PC-9 (cell line): ENCODE results near the gene RNF130. TPM values are rescaled to one million over a fixed set of nuclear protein-coding genes. Genes with fewer than 3 reads are reported as not detected.
A peak's percentile ranks its signal among the peaks of the same experiment; 100 is the strongest.

Source experiments
- BruUV-seq: library from RNA; stranded (reverse); fragments of 400-500 nt; replicated peaks from 2 replicates; lab custom pipeline; 2021; lab: Mats Ljungman, UMichigan
- CTCF ChIA-PET: fragments of 300-600 bp; sonication (Branson Sonifier 250); formaldehyde crosslinking; loops from one replicate; lab custom pipeline; 2022; ENCODE audit warnings: antibody characterized with exemption; lab: Charles Lee
- POLR2A ChIA-PET: fragments of 300-600 bp; sonication (Branson Sonifier 250); formaldehyde crosslinking; loops from one replicate; lab custom pipeline; 2022; ENCODE audit warnings: antibody characterized with exemption; ENCODE audit not compliant: unreplicated experiment; lab: Charles Lee
- DNase-seq, 2 experiments: peaks; one replicate each; pipeline versions ENCODE4 v3.0.0 to v3.0.0-alpha.2; 2015 to 2022; ENCODE audit warnings: mixed read lengths in 1 of 2
- H2AFZ ChIP-seq: fragments of 200-600 bp; sonication (generic); 2 replicates; pipeline ENCODE4 v1.8.1; 2017; ENCODE audit warnings: antibody characterized with exemption
- H3F3A ChIP-seq: fragments of 200-600 bp; sonication (generic); 2 replicates; pipeline ENCODE4 v1.8.1; 2017; ENCODE audit warnings: antibody characterized with exemption, mild to moderate bottlenecking, low read depth; ENCODE audit not compliant: insufficient read depth
- H3K27ac ChIP-seq: fragments of 200-600 bp; sonication (generic); 2 replicates; pipeline ENCODE4 v1.6.1; 2016; ENCODE audit warnings: mixed run types
- H3K27me3 ChIP-seq: fragments of 200-600 bp; sonication (generic); 2 replicates; pipeline ENCODE4 v1.6.1; 2016; ENCODE audit warnings: low read depth, mixed run types; ENCODE audit not compliant: insufficient read depth
- H3K36me3 ChIP-seq: fragments of 200-600 bp; sonication (generic); 2 replicates; pipeline ENCODE4 v1.6.1; 2016; ENCODE audit warnings: low read depth, mixed run types
- H3K4me1 ChIP-seq: fragments of 200-600 bp; sonication (generic); replicated peaks from 2 replicates; pipeline ENCODE4 v1.6.1; 2016; ENCODE audit warnings: mixed run types; ENCODE audit not compliant: insufficient read depth
- H3K4me2 ChIP-seq: fragments of 200-600 bp; sonication (generic); 2 replicates; pipeline ENCODE4 v1.6.1; 2017; ENCODE audit warnings: mixed run types
- H3K4me3 ChIP-seq: fragments of 200-600 bp; sonication (generic); 2 replicates; pipeline ENCODE4 v1.6.1; 2016; ENCODE audit warnings: mixed run types
- H3K79me2 ChIP-seq: fragments of 200-600 bp; sonication (generic); 2 replicates; pipeline ENCODE4 v1.6.1; 2017; ENCODE audit warnings: low read depth, mixed run types
- H3K9me2 ChIP-seq: fragments of 200-600 bp; sonication (generic); 2 replicates; pipeline ENCODE4 v1.8.1; 2017; ENCODE audit warnings: mild to moderate bottlenecking; ENCODE audit not compliant: insufficient read depth
- H3K9me3 ChIP-seq: fragments of 200-600 bp; sonication (generic); 2 replicates; pipeline ENCODE4 v1.8.1; 2016; ENCODE audit warnings: low read depth; ENCODE audit not compliant: insufficient read depth
- H4K20me1 ChIP-seq: fragments of 200-600 bp; sonication (generic); 2 replicates; pipeline ENCODE4 v1.8.1; 2017; ENCODE audit not compliant: insufficient read depth
- EZH2 ChIP-seq: fragments of 200-600 bp; sonication (generic); IDR thresholded peaks from 2 replicates; pipeline ENCODE4 v1.8.0; 2017; ENCODE audit warnings: antibody characterized with exemption, low read depth
- intact Hi-C: fragments of 100-400 bp; cut with micrococcal nuclease; formaldehyde crosslinking; loops from one replicate; pipeline ENCODE4 v1.10.0; 2022; ENCODE audit not compliant: unreplicated experiment
- total RNA-seq: library from RNA; stranded (reverse); gene quantifications from 2 replicates; pipeline ENCODE4 v1.2.3, GENCODE V29; 2021
- TF ChIP-seq, protein P1 (sequence below): fragments of 200-600 bp; sonication (generic); conservative IDR thresholded peaks from 2 replicates; pipeline ENCODE4 v1.6.1; 2017; ENCODE audit warnings: mixed run types, antibody characterized with exemption, mild to moderate bottlenecking, moderate library complexity

The RNF130 gene
- total RNA-seq, 1 experiment from 2014 or later = 49.6 TPM

DNA sequence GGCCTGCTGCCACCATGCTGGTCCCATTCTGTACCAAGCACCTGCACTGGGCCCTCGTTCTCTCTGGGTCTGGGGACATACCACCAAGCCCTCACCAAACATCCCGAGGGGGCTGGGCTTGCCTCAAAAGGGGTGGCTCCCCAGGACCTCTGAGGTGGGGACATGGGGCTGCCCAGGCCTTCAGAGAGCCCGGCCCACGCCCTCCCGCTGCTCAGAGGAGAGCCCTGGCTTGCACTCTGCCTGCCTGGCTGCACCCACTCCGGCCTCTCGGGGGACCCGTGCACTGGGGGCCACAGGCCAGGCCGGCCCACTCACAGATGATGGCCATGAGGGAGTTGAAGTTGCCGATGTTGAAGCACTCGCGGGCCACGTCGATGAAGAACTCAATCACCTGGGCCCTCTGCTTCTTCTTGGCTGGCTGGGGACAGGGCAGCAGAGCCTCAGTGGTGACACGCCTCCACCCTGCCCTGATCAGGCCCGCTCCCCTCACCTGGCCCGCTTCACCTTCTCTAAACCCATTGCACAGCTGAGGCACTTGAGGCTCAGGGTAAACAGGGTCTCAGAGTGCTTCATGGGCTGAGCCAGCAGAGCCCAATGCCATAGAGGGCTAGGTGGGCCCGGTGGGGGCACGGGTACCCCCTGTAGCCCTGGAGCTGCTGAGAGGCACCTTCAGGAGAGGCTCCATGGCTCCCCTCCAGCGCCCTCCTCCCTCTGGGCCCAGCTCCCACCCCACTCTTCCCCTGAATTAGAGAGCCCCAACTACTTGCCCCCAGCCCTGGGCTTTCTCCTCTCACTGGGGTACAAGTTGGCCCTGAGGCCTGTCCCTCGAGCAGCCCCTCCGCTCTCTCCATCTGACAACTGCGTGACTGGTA is 47.7 kb upstream of the RNF130 start:
- no peaks in the 10 kb centered on the region for H3K36me3 ChIP-seq
- no peak overlapping the region for H3K4me3 ChIP-seq
- intact Hi-C loops = loop anchor here (5.0 kb wide), 1 partner anchor 88 kb away; the partner anchor contains the start of gene RASGEF1C
- POLR2A ChIA-PET = no interaction called here
- H3K4me1 ChIP-seq = no peaks in the 10 kb centered on the region
- no peaks in the 10 kb centered on the region for H3K9me3 ChIP-seq
- no peak overlapping the region for H2AFZ ChIP-seq
- H3F3A ChIP-seq = peaks cover 4% of the 10 kb centered on the region; the same call in 1 of the 2 replicates
- CTCF ChIA-PET = interaction anchor here (0.6 kb wide), 1 partner anchor 1014 kb away, joined by 3 read pairs; no protein-coding TSS in a partner anchor
- H3K79me2 ChIP-seq = no peaks in the 10 kb centered on the region
- no peak for TF ChIP-seq EZH2
- TF ChIP-seq, protein P1, sequence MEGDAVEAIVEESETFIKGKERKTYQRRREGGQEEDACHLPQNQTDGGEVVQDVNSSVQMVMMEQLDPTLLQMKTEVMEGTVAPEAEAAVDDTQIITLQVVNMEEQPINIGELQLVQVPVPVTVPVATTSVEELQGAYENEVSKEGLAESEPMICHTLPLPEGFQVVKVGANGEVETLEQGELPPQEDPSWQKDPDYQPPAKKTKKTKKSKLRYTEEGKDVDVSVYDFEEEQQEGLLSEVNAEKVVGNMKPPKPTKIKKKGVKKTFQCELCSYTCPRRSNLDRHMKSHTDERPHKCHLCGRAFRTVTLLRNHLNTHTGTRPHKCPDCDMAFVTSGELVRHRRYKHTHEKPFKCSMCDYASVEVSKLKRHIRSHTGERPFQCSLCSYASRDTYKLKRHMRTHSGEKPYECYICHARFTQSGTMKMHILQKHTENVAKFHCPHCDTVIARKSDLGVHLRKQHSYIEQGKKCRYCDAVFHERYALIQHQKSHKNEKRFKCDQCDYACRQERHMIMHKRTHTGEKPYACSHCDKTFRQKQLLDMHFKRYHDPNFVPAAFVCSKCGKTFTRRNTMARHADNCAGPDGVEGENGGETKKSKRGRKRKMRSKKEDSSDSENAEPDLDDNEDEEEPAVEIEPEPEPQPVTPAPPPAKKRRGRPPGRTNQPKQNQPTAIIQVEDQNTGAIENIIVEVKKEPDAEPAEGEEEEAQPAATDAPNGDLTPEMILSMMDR = no peak
- BruUV-seq = no TSS peak
- H3K4me2 ChIP-seq = no peak overlapping the region
- no peaks in the 10 kb centered on the region for H4K20me1 ChIP-seq
- DNase-seq = peak in 1 of 2 experiments; percentile 19
- H3K9me2 ChIP-seq = no peaks in the 10 kb centered on the region
- no peaks in the 10 kb centered on the region for H3K27me3 ChIP-seq
- no peak overlapping the region for H3K27ac ChIP-seq

DNA sequence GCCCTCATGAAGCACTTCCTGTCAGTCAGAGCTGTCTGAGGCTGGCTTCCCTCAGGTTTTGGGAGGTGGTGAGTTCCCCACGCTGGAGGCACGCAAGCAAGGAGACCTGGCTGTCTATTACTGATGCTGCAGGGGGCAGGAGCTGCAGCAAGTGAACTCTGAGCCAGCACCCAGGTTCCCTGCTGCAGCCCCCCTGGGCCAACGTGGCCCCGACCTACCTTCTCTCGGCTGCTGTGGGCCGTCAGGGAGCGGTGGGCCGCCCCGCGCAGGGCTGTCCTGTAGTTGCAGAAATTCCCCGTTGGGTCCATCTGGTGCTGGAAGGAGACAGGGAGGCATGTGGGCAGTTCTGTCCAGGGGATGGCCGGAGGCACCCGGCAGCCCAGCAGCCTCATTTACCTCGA is 46.8 kb upstream of the RNF130 start:
- H3K36me3 ChIP-seq = no peaks in the 10 kb centered on the region
- no peak for TF ChIP-seq EZH2
- TF ChIP-seq, protein P1 = no peak
- no peaks in the 10 kb centered on the region for H3K27me3 ChIP-seq
- no peak for DNase-seq
- H3K27ac ChIP-seq = no peak overlapping the region
- H3F3A ChIP-seq = no peaks in the 10 kb centered on the region
- BruUV-seq = no TSS peak
- H3K4me1 ChIP-seq = no peaks in the 10 kb centered on the region
- no peaks in the 10 kb centered on the region for H3K79me2 ChIP-seq
- CTCF ChIA-PET = interaction anchor here (0.6 kb wide), 1 partner anchor 1014 kb away, joined by 3 read pairs; no protein-coding TSS in a partner anchor
- H3K9me3 ChIP-seq = no peaks in the 10 kb centered on the region
- H4K20me1 ChIP-seq = no peaks in the 10 kb centered on the region
- POLR2A ChIA-PET = no interaction called here
- no peak overlapping the region for H3K4me3 ChIP-seq
- no peaks in the 10 kb centered on the region for H3K9me2 ChIP-seq
- no peak overlapping the region for H3K4me2 ChIP-seq
- intact Hi-C loops = loop anchor here (5.0 kb wide), 1 partner anchor 89 kb away; the partner anchor contains the start of gene RASGEF1C
- H2AFZ ChIP-seq = no peak overlapping the region

DNA sequence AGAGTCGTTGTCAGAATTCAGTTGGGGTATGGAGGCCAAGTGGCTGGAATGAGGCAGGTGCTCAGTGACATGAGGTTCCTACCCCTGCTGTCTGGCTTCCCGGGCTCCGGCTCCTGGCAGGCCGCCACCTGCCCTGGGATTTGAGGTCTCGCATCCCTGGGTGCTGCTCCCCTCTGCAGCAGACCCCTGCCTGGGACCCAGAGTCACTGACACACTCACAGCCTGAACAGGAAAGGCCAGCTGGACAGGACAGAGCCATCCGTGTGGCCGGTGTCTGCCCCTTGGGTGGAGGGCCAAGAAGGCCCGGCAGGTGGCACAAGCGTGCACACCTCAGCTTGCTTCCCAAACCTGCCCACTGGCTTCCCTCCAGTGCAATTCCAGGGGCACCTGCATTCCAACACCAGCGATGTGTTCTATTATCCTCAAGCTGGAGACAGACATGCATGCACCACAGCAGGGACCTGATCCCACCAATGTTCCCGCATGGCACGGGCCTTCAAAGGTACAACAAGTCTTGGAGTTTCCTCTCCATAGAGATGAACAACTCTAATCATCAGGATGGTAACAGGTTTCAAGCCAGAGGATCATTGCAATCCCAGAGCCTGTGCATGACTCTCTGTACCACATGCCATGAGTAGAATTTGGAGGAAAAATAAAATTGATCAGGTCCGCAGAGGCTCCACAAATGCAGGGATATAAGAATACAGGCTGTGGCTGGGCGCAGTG is 45.6 kb upstream of the RNF130 start:
- Histone ChIP-seq H3K79me2 (no peaks in the 10 kb centered on the region), H3K27me3 (no peaks in the 10 kb centered on the region), H3K9me3 (no peaks in the 10 kb centered on the region), H3K4me2 (no peak overlapping the region), H3F3A (no peaks in the 10 kb centered on the region), H3K4me3 (no peak overlapping the region), H3K36me3 (no peaks in the 10 kb centered on the region), H3K4me1 (no peaks in the 10 kb centered on the region), H3K9me2 (no peaks in the 10 kb centered on the region), H4K20me1 (no peaks in the 10 kb centered on the region), H2AFZ (no peak overlapping the region), H3K27ac (no peak overlapping the region)
- no TSS peak for BruUV-seq
- TF ChIP-seq, protein P1 = peak; percentile 80
- no peak for TF ChIP-seq EZH2
- peak; percentile 40 to 76 for DNase-seq
- intact Hi-C loops = loop anchor here (5.0 kb wide), 1 partner anchor 90 kb away; the partner anchor contains the start of gene RASGEF1C
- CTCF ChIA-PET = interaction anchor here (0.8 to 1.1 kb wide), 2 partner anchors 355 to 369 kb away, joined by 3 to 4 read pairs; no protein-coding TSS in a partner anchor
- POLR2A ChIA-PET = interaction anchor here (0.7 kb wide), 1 partner anchor 87 kb away, joined by 3 read pairs; no protein-coding TSS in a partner anchor
